SK-N-SH (cell line): Measurements from ENCODE around the gene SDF2L1. TPM values are rescaled to one million over a fixed set of nuclear protein-coding genes. Genes with fewer than 3 reads are reported as not detected.

ENCODE experiments used
- CTCF ChIA-PET: fragments of 300-600, 350-600 bp; formaldehyde crosslinking; extraction: SDS; loops from one replicate; lab custom pipeline; 2021; lab: Yijun Ruan, JAX
- POLR2A ChIA-PET: fragments of 350-600 bp; sonication (Branson Sonifier 250); formaldehyde crosslinking; extraction: SDS; loops from one replicate; lab custom pipeline; 2020; ENCODE audit warnings: antibody characterized with exemption, inconsistent platforms; lab: Yijun Ruan, JAX
- DNase-seq: peaks from one replicate; pipeline ENCODE4 v3.0.0; 2012
- H2AFZ ChIP-seq: fragments of 200-600 bp; sonication (generic); 2 replicates; pipeline ENCODE4 v1.8.1; 2016; ENCODE audit warnings: antibody characterized with exemption, mild to moderate bottlenecking, low read depth
- H3F3A ChIP-seq: fragments of 200-600 bp; sonication (generic); replicated peaks from 2 replicates; pipeline ENCODE3; 2016; ENCODE audit warnings: antibody characterized with exemption, mild to moderate bottlenecking; ENCODE audit not compliant: insufficient read depth
- H3K27ac ChIP-seq, 2 experiments: fragments of 200-500 bp in 1 of 2; fragments of 200-600 bp in 1 of 2; sonication (Bioruptor generic) in 1 of 2; sonication (generic), shearing (Covaris generic) in 1 of 2; 2 replicates each; pipeline versions ENCODE4 v1.5.1 to v1.6.1; 2014 to 2016; ENCODE audit warnings: low read depth in 2 of 2, inconsistent platforms in 1 of 2, low read length in 1 of 2, mild to moderate bottlenecking in 1 of 2, mixed read lengths in 1 of 2
- H3K27me3 ChIP-seq: fragments of 200-600 bp; sonication (generic), shearing (Covaris generic); 2 replicates; pipeline ENCODE4 v1.6.1; 2016; ENCODE audit warnings: mixed run types; ENCODE audit not compliant: insufficient read depth
- H3K36me3 ChIP-seq, 2 experiments: fragments of 200-500 bp in 1 of 2; fragments of 200-600 bp in 1 of 2; sonication (Bioruptor generic) in 1 of 2; sonication (generic) in 1 of 2; replicated peaks in 1 of 2; 2 replicates each; pipeline versions ENCODE3 to v1.5.1; 2014 to 2016; ENCODE audit warnings: low read length in 1 of 2, mild to moderate bottlenecking in 1 of 2; ENCODE audit not compliant: insufficient read depth in 2 of 2, control insufficient read depth in 1 of 2
- H3K4me1 ChIP-seq, 2 experiments: fragments of 200-500 bp in 1 of 2; fragments of 200-600 bp in 1 of 2; sonication (Bioruptor generic) in 1 of 2; sonication (generic), shearing (Covaris generic) in 1 of 2; 2 replicates each; pipeline versions ENCODE4 v1.5.1 to v1.6.1; 2014 to 2016; ENCODE audit warnings: low read depth in 1 of 2, low read length in 1 of 2, mixed run types in 1 of 2; ENCODE audit not compliant: insufficient read depth in 2 of 2, control insufficient read depth in 1 of 2
- H3K4me2 ChIP-seq: fragments of 200-600 bp; sonication (generic), shearing (Covaris generic); 2 replicates; pipeline ENCODE4 v1.6.1; 2017; ENCODE audit warnings: mixed run types
- H3K4me3 ChIP-seq, 2 experiments: fragments of 200-500 bp in 1 of 2; fragments of 200-600 bp in 1 of 2; sonication (Bioruptor generic) in 1 of 2; sonication (generic), shearing (Covaris generic) in 1 of 2; 2 replicates each; pipeline versions ENCODE4 v1.5.1 to v1.8.1; 2014 to 2016; ENCODE audit warnings: low read depth in 2 of 2, inconsistent platforms in 1 of 2, low read length in 1 of 2, mild to moderate bottlenecking in 1 of 2, mixed read lengths in 1 of 2, moderate library complexity in 1 of 2
- H3K79me2 ChIP-seq: fragments of 200-600 bp; sonication (generic); 2 replicates; pipeline ENCODE4 v1.8.1; 2017; ENCODE audit warnings: mild to moderate bottlenecking; ENCODE audit not compliant: insufficient read depth
- H3K9ac ChIP-seq: fragments of 200-600 bp; sonication (generic); 2 replicates; pipeline ENCODE4 v1.6.1; 2017; ENCODE audit warnings: mixed run types
- H3K9me2 ChIP-seq: fragments of 200-600 bp; sonication (generic); 2 replicates; pipeline ENCODE4 v1.6.1; 2017; ENCODE audit warnings: mixed run types
- H3K9me3 ChIP-seq: fragments of 200-600 bp; sonication (generic); 2 replicates; pipeline ENCODE4 v1.6.1; 2017; ENCODE audit warnings: mixed run types, mild to moderate bottlenecking, moderate library complexity
- H4K20me1 ChIP-seq: fragments of 200-600 bp; sonication (generic); 2 replicates; pipeline ENCODE4 v1.6.1; 2017; ENCODE audit warnings: mild to moderate bottlenecking, mixed run types; ENCODE audit not compliant: insufficient read depth
- EP300 ChIP-seq, 2 experiments: IDR thresholded peaks; 2 replicates each; pipeline versions ENCODE4 v1.4.0 to v1.6.1; 2012; ENCODE audit warnings: borderline replicate concordance in 1 of 2, low read depth in 1 of 2, low read length in 1 of 2
- EZH2phosphoT487 ChIP-seq: fragments of 200-600 bp; sonication (generic); IDR thresholded peaks from 2 replicates; pipeline ENCODE4 v1.6.1; 2017; ENCODE audit warnings: low read depth, mixed run types, mild to moderate bottlenecking, antibody characterized with exemption, moderate library complexity, borderline replicate concordance
- FOXJ3 ChIP-seq: sonication (generic); formaldehyde crosslinking; IDR thresholded peaks from 2 replicates; pipeline ENCODE4 v1.5.1; 2020; ENCODE audit warnings: mild to moderate bottlenecking, missing genetic modification reagents
- FOXM1 ChIP-seq: IDR thresholded peaks from 2 replicates; pipeline ENCODE4 v1.4.0; 2012; ENCODE audit warnings: low read depth, mild to moderate bottlenecking
- JUND ChIP-seq: IDR thresholded peaks from 2 replicates; pipeline ENCODE4 v1.4.0; 2012
- MEF2A ChIP-seq: IDR thresholded peaks from 2 replicates; pipeline ENCODE4 v1.4.0; 2012; ENCODE audit warnings: low read depth, borderline replicate concordance
- NFIC ChIP-seq: IDR thresholded peaks from 2 replicates; pipeline ENCODE4 v1.4.0; 2012; ENCODE audit warnings: borderline replicate concordance
- PBX3 ChIP-seq: IDR thresholded peaks from 2 replicates; pipeline ENCODE4; 2012
- POLR2AphosphoS5 ChIP-seq: IDR thresholded peaks from 2 replicates; pipeline ENCODE4 v1.6.1; 2012; ENCODE audit warnings: low read depth, low read length
- RFX5 ChIP-seq: IDR thresholded peaks from 2 replicates; pipeline ENCODE4 v1.6.1; 2012; ENCODE audit warnings: mild to moderate bottlenecking, improper control_type of control experiment, low read length
- RXRA ChIP-seq: IDR thresholded peaks from 2 replicates; pipeline ENCODE4 v1.4.0; 2012; ENCODE audit warnings: low read depth, mild to moderate bottlenecking, borderline replicate concordance
- TAF1 ChIP-seq: IDR thresholded peaks from 2 replicates; pipeline ENCODE4 v1.6.1; 2012; ENCODE audit warnings: low read depth, mild to moderate bottlenecking, low read length, moderate library complexity, borderline replicate concordance
- TCF12 ChIP-seq: IDR thresholded peaks from 2 replicates; pipeline ENCODE4 v1.4.0; 2012
- TEAD4 ChIP-seq: IDR thresholded peaks from 2 replicates; pipeline ENCODE4 v1.4.0; 2012; ENCODE audit warnings: mild to moderate bottlenecking, borderline replicate concordance; ENCODE audit not compliant: insufficient read depth
- WGBS: methylation state at CpG from one replicate; pipeline ENCODE4 v1.1.6; 2017; ENCODE audit warnings: low lambda C conversion rate; 5-methylcytosine and 5-hydroxymethylcytosine counted together
- polyA plus RNA-seq, 3 experiments: library from polyadenylated mRNA; depleted of rRNA; stranded (reverse); fragments of >200 nt; gene quantifications; 2 replicates each; pipeline ENCODE4 v1.2.3, GENCODE V29; 2012
- TF ChIP-seq, protein P1 (sequence below): fragments of 150-350 bp; IDR thresholded peaks from 2 replicates; pipeline ENCODE4 v1.6.1; 2017; ENCODE audit warnings: antibody characterized with exemption, low read length, low read depth, borderline replicate concordance
- TF ChIP-seq, protein P2 (sequence below): IDR thresholded peaks from 2 replicates; pipeline ENCODE4 v1.4.0; 2012; ENCODE audit warnings: low read depth, borderline replicate concordance
- TF ChIP-seq, protein P3 (sequence below): fragments of 150-350 bp; IDR thresholded peaks from 2 replicates; pipeline ENCODE4 v1.6.1; 2016; ENCODE audit warnings: mild to moderate bottlenecking, low read depth, low read length

SDF2L1 gene
- polyA plus RNA-seq, 1 of the 3 experiments (the other 2 are of a cell fraction): 60.9 TPM

- WGBS: 95% methylated on average over 6 of the region's 7 CpGs
- Histone ChIP-seq H3K4me2 (peak overlapping the region; percentile 100; the same call in 1 of the 2 replicates), H3K27me3 (no peaks in the 10 kb centered on the region), H3K79me2 (peaks cover 15% of the 10 kb centered on the region), H3F3A (no peaks in the 10 kb centered on the region), H3K36me3 (peaks cover 0 to 8% of the 10 kb centered on the region in 2 experiments), H3K27ac (no peak overlapping the region), H2AFZ (no peak overlapping the region), H4K20me1 (no peaks in the 10 kb centered on the region), H3K4me3 (no peak overlapping the region), H3K9ac (no peak overlapping the region), H3K4me1 (peaks cover 8 to 20% of the 10 kb centered on the region in 2 experiments; a peak in 2 of 4 replicates), H3K9me2 (no peaks in the 10 kb centered on the region), H3K9me3 (no peaks in the 10 kb centered on the region)
- CTCF ChIA-PET: no interaction called here
- TF ChIP-seq FOXJ3 (CRISPR knock-in tag): no peak
- no peak for TF ChIP-seq POLR2AphosphoS5
- TF ChIP-seq, protein P1, sequence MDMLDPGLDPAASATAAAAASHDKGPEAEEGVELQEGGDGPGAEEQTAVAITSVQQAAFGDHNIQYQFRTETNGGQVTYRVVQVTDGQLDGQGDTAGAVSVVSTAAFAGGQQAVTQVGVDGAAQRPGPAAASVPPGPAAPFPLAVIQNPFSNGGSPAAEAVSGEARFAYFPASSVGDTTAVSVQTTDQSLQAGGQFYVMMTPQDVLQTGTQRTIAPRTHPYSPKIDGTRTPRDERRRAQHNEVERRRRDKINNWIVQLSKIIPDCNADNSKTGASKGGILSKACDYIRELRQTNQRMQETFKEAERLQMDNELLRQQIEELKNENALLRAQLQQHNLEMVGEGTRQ: no peak
- no peak for TF ChIP-seq EZH2phosphoT487
- TF ChIP-seq, protein P2, sequence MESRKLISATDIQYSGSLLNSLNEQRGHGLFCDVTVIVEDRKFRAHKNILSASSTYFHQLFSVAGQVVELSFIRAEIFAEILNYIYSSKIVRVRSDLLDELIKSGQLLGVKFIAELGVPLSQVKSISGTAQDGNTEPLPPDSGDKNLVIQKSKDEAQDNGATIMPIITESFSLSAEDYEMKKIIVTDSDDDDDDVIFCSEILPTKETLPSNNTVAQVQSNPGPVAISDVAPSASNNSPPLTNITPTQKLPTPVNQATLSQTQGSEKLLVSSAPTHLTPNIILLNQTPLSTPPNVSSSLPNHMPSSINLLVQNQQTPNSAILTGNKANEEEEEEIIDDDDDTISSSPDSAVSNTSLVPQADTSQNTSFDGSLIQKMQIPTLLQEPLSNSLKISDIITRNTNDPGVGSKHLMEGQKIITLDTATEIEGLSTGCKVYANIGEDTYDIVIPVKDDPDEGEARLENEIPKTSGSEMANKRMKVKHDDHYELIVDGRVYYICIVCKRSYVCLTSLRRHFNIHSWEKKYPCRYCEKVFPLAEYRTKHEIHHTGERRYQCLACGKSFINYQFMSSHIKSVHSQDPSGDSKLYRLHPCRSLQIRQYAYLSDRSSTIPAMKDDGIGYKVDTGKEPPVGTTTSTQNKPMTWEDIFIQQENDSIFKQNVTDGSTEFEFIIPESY: no peak
- no peak for TF ChIP-seq JUND
- no peak for TF ChIP-seq PBX3
- TF ChIP-seq, protein P3, sequence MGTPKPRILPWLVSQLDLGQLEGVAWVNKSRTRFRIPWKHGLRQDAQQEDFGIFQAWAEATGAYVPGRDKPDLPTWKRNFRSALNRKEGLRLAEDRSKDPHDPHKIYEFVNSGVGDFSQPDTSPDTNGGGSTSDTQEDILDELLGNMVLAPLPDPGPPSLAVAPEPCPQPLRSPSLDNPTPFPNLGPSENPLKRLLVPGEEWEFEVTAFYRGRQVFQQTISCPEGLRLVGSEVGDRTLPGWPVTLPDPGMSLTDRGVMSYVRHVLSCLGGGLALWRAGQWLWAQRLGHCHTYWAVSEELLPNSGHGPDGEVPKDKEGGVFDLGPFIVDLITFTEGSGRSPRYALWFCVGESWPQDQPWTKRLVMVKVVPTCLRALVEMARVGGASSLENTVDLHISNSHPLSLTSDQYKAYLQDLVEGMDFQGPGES: no peak
- no peak for TF ChIP-seq MEF2A
- TF ChIP-seq TAF1: no peak
- no peak for TF ChIP-seq NFIC
- TF ChIP-seq TCF12: no peak
- no peak for TF ChIP-seq EP300 (IDR thresholded peaks at IDR 0.05; ENCODE audit: borderline replicate concordance in 1 of 2, low read depth in 1 of 2, low read length in 1 of 2)
- TF ChIP-seq RFX5: no peak
- no peak for TF ChIP-seq FOXM1
- TF ChIP-seq TEAD4: no peak
- TF ChIP-seq RXRA: no peak
- POLR2A ChIA-PET: interaction anchor here (1.5 kb wide), 1 partner anchor 8 kb away, joined by 6 read pairs; the partner anchor contains the start of gene SDF2L1
- no peak for DNase-seq
These were observed 8.2 kb downstream of the SDF2L1 start for GRCh38 chr22:21650280-21650679.
